Tibial artery (tissue), 4 donors: ENCODE measurements around the gene RPAIN.

Experiments used
- DNase-seq, 2 donors: peaks; one replicate each; pipeline ENCODE4 v3.0.0-alpha.2; 2019
- H3K27ac ChIP-seq, 2 donors: fragments of 200-600 bp; sonication (generic) in 1 of 2; 1 replicate in 1 of 2; 2 replicates in 1 of 2; pipeline ENCODE4 v1.5.1; 2018 to 2019; ENCODE audit warnings: mild to moderate bottlenecking in 1 of 2
- H3K27me3 ChIP-seq, 2 donors: fragments of 200-600 bp; sonication (generic) in 1 of 2; one replicate each; pipeline versions ENCODE4 v1.5.1 to v1.6.0; 2016 to 2019
- H3K36me3 ChIP-seq, 3 donors: fragments of 200-600 bp; sonication (generic) in 2 of 3; one replicate each; pipeline ENCODE4 v1.5.1; 2016 to 2019; ENCODE audit warnings: mild to moderate bottlenecking in 2 of 3
- H3K4me1 ChIP-seq, 4 donors: fragments of 200-600 bp; sonication (generic) in 2 of 4; 1 replicate in 3 of 4; 2 replicates in 1 of 4; pipeline ENCODE4 v1.5.1; 2016 to 2019
- H3K4me3 ChIP-seq, 2 donors: fragments of 200-600 bp; sonication (generic) in 1 of 2; 1 replicate in 1 of 2; 2 replicates in 1 of 2; pipeline ENCODE4 v1.5.1; 2018 to 2019; ENCODE audit warnings: mild to moderate bottlenecking in 2 of 2
- H3K9me3 ChIP-seq, 3 donors: fragments of 200-600 bp; sonication (generic) in 1 of 3; one replicate each; pipeline ENCODE4 v1.5.1; 2016 to 2019
- CTCF ChIP-seq, 2 experiments: fragments of 200-600 bp in 1 of 2; fragments of 450-650 bp in 1 of 2; IDR thresholded peaks; one replicate each; pipeline ENCODE4 v1.5.1; 2017 to 2019; ENCODE audit warnings: antibody characterized with exemption in 2 of 2, mild to moderate bottlenecking in 1 of 2, moderate library complexity in 1 of 2
- intact Hi-C: fragments of 100-400 bp; cut with DNase I; formaldehyde crosslinking; loops from one replicate; pipeline ENCODE4 v1.15.0; 2023; ENCODE audit warnings: low total_unique reads

RPAIN gene

DNA sequence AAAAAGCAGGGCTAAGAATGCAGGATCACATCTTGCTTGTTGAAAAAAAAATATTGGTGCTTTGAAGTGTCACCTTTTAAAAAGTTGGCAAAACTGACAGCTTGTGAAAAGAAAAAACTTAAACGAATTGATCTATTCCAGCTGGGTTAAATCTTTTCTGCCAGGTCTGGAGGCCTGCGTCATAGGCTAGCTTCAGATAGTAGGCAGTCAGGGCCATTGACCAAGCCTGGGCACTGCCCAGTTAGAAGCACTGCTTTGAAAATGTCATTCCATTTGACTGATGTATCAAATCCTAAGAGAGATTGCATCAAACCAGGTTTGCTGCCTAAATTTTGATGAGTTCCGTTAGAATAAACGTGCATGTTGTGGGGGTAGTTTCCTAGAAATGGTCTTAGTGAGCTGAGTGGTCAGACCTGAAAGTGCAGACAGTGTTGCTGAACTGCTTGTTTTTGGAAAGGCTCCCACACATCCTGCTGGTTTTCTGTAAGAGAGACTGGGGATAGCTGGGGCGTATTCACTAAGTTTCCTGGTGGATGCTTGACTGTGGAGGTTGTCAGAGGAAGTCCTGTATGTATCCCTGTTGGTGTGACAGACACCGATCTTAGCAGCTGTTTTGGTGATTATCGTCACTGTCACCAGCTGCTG is 39.4 kb upstream of the RPAIN start:
- Histone ChIP-seq H3K9me3 (no peaks in the 10 kb centered on the region), H3K27ac (no peak overlapping the region), H3K4me3 (no peak overlapping the region), H3K4me1 (no peaks in the 10 kb centered on the region), H3K27me3 (no peaks in the 10 kb centered on the region), H3K36me3 (peaks cover 74 to 100% (median 99%) of the 10 kb centered on the region in 3 donors)
- intact Hi-C loops = no loop called here
- DNase-seq = no peak
- TF ChIP-seq CTCF (IDR thresholded peaks at IDR 0.05) = no peak

GRCh38 chr17:5381542-5381941 is 38.4 kb upstream of the RPAIN start:
- H3K4me1 ChIP-seq = no peaks in the 10 kb centered on the region
- H3K27ac ChIP-seq = no peak overlapping the region
- TF ChIP-seq CTCF (IDR thresholded peaks at IDR 0.05) = no peak
- no peaks in the 10 kb centered on the region for H3K27me3 ChIP-seq
- no peak overlapping the region for H3K4me3 ChIP-seq
- no peak for DNase-seq
- intact Hi-C loops = no loop called here
- peaks cover 73 to 100% (median 100%) of the 10 kb centered on the region in 3 donors for H3K36me3 ChIP-seq
- no peaks in the 10 kb centered on the region for H3K9me3 ChIP-seq

DNA sequence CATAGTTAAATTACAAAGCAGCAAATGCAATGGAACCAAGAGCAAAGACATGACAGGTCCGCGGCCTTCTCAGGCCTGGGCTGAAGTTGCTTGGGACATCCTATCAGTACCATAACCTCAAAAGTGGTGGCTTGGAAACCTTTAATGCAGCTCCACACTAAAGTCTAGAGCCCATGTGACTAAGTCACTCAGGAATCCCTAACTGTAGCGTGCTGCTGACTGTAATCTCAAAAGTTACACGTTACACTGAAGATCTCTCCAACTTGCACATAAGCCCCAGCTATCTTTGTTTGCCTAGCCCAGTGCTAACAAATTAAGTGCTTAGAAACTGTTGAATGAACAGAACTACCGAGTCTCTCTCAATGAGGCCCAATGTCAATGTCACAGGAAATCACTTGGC is 28.3 kb upstream of the RPAIN start:
- H3K9me3 ChIP-seq = no peaks in the 10 kb centered on the region
- no peak for DNase-seq
- peaks cover 60 to 99% (median 89%) of the 10 kb centered on the region in 3 donors for H3K36me3 ChIP-seq
- no peaks in the 10 kb centered on the region for H3K4me1 ChIP-seq
- intact Hi-C loops = no loop called here
- no peak for TF ChIP-seq CTCF (IDR thresholded peaks at IDR 0.05)
- no peak overlapping the region for H3K4me3 ChIP-seq
- H3K27me3 ChIP-seq = no peaks in the 10 kb centered on the region
- H3K27ac ChIP-seq = no peak overlapping the region

GRCh38 chr17:5396612-5397011 is 23.4 kb upstream of the RPAIN start:
- intact Hi-C loops = no loop called here
- H3K4me1 ChIP-seq = no peaks in the 10 kb centered on the region
- peaks cover 76 to 97% (median 79%) of the 10 kb centered on the region in 3 donors for H3K36me3 ChIP-seq
- H3K27ac ChIP-seq = no peak overlapping the region
- no peaks in the 10 kb centered on the region for H3K27me3 ChIP-seq
- no peak for DNase-seq
- no peak overlapping the region for H3K4me3 ChIP-seq
- H3K9me3 ChIP-seq = no peaks in the 10 kb centered on the region
- no peak for TF ChIP-seq CTCF (IDR thresholded peaks at IDR 0.05)

DNA sequence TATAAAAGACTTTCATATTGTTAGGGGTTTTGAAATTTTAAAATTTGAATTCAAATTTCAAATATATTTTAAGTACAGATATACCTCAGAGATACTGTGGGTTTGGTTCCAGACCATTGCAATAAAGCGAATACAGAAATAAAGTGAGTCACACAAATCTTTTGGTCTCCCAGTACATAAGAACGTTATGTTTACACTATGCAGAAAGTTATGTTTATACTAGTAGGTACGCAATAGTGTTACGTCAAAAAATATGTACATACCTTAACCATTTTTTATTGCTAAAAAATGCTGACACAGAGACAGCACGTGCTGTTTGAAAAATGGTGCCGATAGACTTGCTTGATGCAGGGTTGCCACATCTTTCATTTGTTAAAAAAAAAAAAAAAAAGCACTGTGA is 20.2 kb upstream of the RPAIN start:
- no peak overlapping the region for H3K4me3 ChIP-seq
- H3K36me3 ChIP-seq = peaks cover 73 to 95% (median 93%) of the 10 kb centered on the region in 3 donors
- H3K4me1 ChIP-seq = no peaks in the 10 kb centered on the region
- H3K27me3 ChIP-seq = no peaks in the 10 kb centered on the region
- H3K27ac ChIP-seq = no peak overlapping the region
- no peaks in the 10 kb centered on the region for H3K9me3 ChIP-seq
- DNase-seq = no peak
- intact Hi-C loops = no loop called here
- TF ChIP-seq CTCF (IDR thresholded peaks at IDR 0.05) = no peak

GRCh38 chr17:5405400-5405799 is 14.6 kb upstream of the RPAIN start:
- no peak for TF ChIP-seq CTCF (IDR thresholded peaks at IDR 0.05)
- intact Hi-C loops = no loop called here
- Histone ChIP-seq H3K9me3 (no peaks in the 10 kb centered on the region), H3K27me3 (no peaks in the 10 kb centered on the region), H3K4me1 (no peaks in the 10 kb centered on the region), H3K27ac (no peak overlapping the region), H3K36me3 (peaks cover 83 to 96% (median 95%) of the 10 kb centered on the region in 3 donors), H3K4me3 (no peak overlapping the region)
- DNase-seq = no peak
